A549 (cell line): ENCODE measurements around the gene IL1A. TPM values are rescaled to one million over a fixed set of nuclear protein-coding genes. Genes with fewer than 3 reads are reported as not detected.

Experiments used
- ATAC-seq, 2 experiments: fragments of 200-7000 bp in 1 of 2; fragments of >200 bp in 1 of 2; cut with Nextera tagmentation in 1 of 2; cut with Tn5 transposase in 1 of 2; 3 replicates each; pipeline versions ENCODE4 v1.8.0 to v1.9.1; 2018 to 2020; ENCODE audit warnings: mild to moderate bottlenecking in 1 of 2, moderate library complexity in 1 of 2
- CTCF ChIA-PET: fragments of 300-600 bp; sonication (Branson Sonifier 250); formaldehyde crosslinking; extraction: SDS; loops from one replicate; lab custom pipeline; 2021; ENCODE audit warnings: antibody characterized with exemption, inconsistent platforms; lab: Yijun Ruan, JAX
- POLR2A ChIA-PET: fragments of 350-600 bp; formaldehyde crosslinking; extraction: SDS; loops from one replicate; lab custom pipeline; 2021; ENCODE audit warnings: antibody characterized with exemption, inconsistent platforms; lab: Yijun Ruan, JAX
- DNase-seq, 2 experiments: peaks; one replicate each; pipeline versions ENCODE4 v3.0.0 to v3.0.0-alpha.2; 2011 to 2016; ENCODE audit warnings: low read depth in 1 of 2, low spot score in 1 of 2
- FAIRE-seq: peaks from 2 replicates; lab custom pipeline; 2011; peaks lifted over from hg19 to GRCh38; lab: Jason Lieb, UNC
- H3K27ac ChIP-seq, 2 experiments: fragments of >200 bp; sonication (Bioruptor Twin); formaldehyde crosslinking; 3 replicates each; pipeline ENCODE4 v1.5.1; 2016 to 2017
- H3K4me1 ChIP-seq: fragments of >200 bp; sonication (Bioruptor Twin); formaldehyde crosslinking; 3 replicates; pipeline ENCODE4 v1.6.1; 2016
- H3K4me2 ChIP-seq: fragments of >200 bp; sonication (Bioruptor Twin); formaldehyde crosslinking; 3 replicates; pipeline ENCODE4 v1.6.1; 2016
- H3K4me3 ChIP-seq: fragments of >200 bp; sonication (Bioruptor Twin); formaldehyde crosslinking; 3 replicates; pipeline ENCODE4 v1.5.1; 2016
- H3K9me3 ChIP-seq: fragments of >200 bp; sonication (Bioruptor Twin); formaldehyde crosslinking; 3 replicates; pipeline ENCODE4 v1.6.1; 2016
- ATOH8 ChIP-seq: fragments of 250-450 bp; sonication (Bioruptor Pico); IDR thresholded peaks from 2 replicates; pipeline ENCODE4 v1.5.0; 2020; ENCODE audit warnings: low read depth, mild to moderate bottlenecking, moderate library complexity
- BCL3 ChIP-seq: fragments of >200 bp; sonication (Bioruptor Twin); formaldehyde crosslinking; IDR thresholded peaks from 3 replicates; pipeline ENCODE4 v1.6.1; 2016
- BHLHE40 ChIP-seq: IDR thresholded peaks from 2 replicates; pipeline ENCODE4 v1.6.1; 2012; ENCODE audit warnings: low read depth, low read length, inconsistent platforms
- CTCF ChIP-seq: fragments of >200 bp; sonication (Bioruptor Twin); formaldehyde crosslinking; IDR thresholded peaks from 3 replicates; pipeline ENCODE4 v1.5.1; 2016
- EHMT2 ChIP-seq: fragments of 200-600 bp; sonication (generic); IDR thresholded peaks from 2 replicates; pipeline ENCODE4 v1.6.1; 2016; ENCODE audit warnings: antibody characterized with exemption, low read depth, mild to moderate bottlenecking, moderate library complexity
- FOSB ChIP-seq: fragments of 250-450 bp; sonication (Bioruptor Pico); IDR thresholded peaks from 2 replicates; pipeline ENCODE4 v1.5.0; 2020; ENCODE audit warnings: mild to moderate bottlenecking, moderate library complexity
- FOXS1 ChIP-seq: fragments of 250-450 bp; sonication (Bioruptor Pico); IDR thresholded peaks from 2 replicates; pipeline ENCODE4 v1.5.0; 2020; ENCODE audit warnings: mild to moderate bottlenecking, moderate library complexity
- HES2 ChIP-seq: fragments of >200 bp; sonication (Bioruptor Twin); formaldehyde crosslinking; IDR thresholded peaks from 2 replicates; pipeline ENCODE4 v1.6.1; 2016
- HOXB13 ChIP-seq: fragments of 250-450 bp; sonication (Bioruptor Pico); IDR thresholded peaks from 2 replicates; pipeline ENCODE4 v1.5.0; 2020; ENCODE audit warnings: low read depth, mild to moderate bottlenecking, moderate library complexity
- JUN ChIP-seq, 2 experiments: fragments of >200 bp; sonication (Bioruptor Twin); formaldehyde crosslinking; IDR thresholded peaks; 2 replicates in 1 of 2; 3 replicates in 1 of 2; pipeline ENCODE4 v1.6.1; 2016 to 2017
- JUNB ChIP-seq: fragments of >200 bp; sonication (Bioruptor Twin); formaldehyde crosslinking; IDR thresholded peaks from 2 replicates; pipeline ENCODE4 v1.6.1; 2016
- KDM1A ChIP-seq: fragments of 200-600 bp; sonication (generic); IDR thresholded peaks from 2 replicates; pipeline ENCODE4 v1.6.1; 2016; ENCODE audit warnings: low read depth, mild to moderate bottlenecking
- KDM5A ChIP-seq: fragments of 200-600 bp; sonication (generic); IDR thresholded peaks from 2 replicates; pipeline ENCODE4 v1.6.1; 2016; ENCODE audit warnings: antibody characterized with exemption, mild to moderate bottlenecking
- MAZ ChIP-seq: fragments of 150-350 bp; IDR thresholded peaks from 2 replicates; pipeline ENCODE4 v1.6.1; 2014; ENCODE audit warnings: antibody characterized with exemption, low read depth, low read length, borderline replicate concordance
- MYC ChIP-seq: IDR thresholded peaks from 2 replicates; pipeline ENCODE4 v1.6.1; 2012; ENCODE audit warnings: mild to moderate bottlenecking, inconsistent platforms, low read length, improper control_type of control experiment, borderline replicate concordance
- NPAS2 ChIP-seq: fragments of 250-450 bp; sonication (Bioruptor Pico); IDR thresholded peaks from 2 replicates; pipeline ENCODE4 v1.8.0; 2022; ENCODE audit warnings: mild to moderate bottlenecking, moderate library complexity, borderline replicate concordance
- RARB ChIP-seq: fragments of 250-450 bp; sonication (Bioruptor Pico); IDR thresholded peaks from 2 replicates; pipeline ENCODE4 v1.8.0; 2021; ENCODE audit warnings: mild to moderate bottlenecking, moderate library complexity
- REST ChIP-seq: fragments of 200-600 bp; sonication (generic); IDR thresholded peaks from 2 replicates; pipeline ENCODE4 v1.6.1; 2016; ENCODE audit warnings: antibody characterized with exemption, mild to moderate bottlenecking, moderate library complexity
- SMC3 ChIP-seq: fragments of >200 bp; sonication (Bioruptor Twin); formaldehyde crosslinking; IDR thresholded peaks from 3 replicates; pipeline ENCODE4 v1.6.1; 2018; ENCODE audit warnings: inconsistent platforms
- TP53 ChIP-seq: fragments of 250-450 bp; sonication (Bioruptor Pico); IDR thresholded peaks from 2 replicates; pipeline ENCODE4 v1.5.0; 2021; ENCODE audit warnings: mild to moderate bottlenecking, moderate library complexity
- USF2 ChIP-seq: fragments of 450-650 bp; IDR thresholded peaks from 2 replicates; pipeline ENCODE4 v1.6.1; 2014; ENCODE audit warnings: antibody characterized with exemption
- ZNF302 ChIP-seq: fragments of 250-450 bp; sonication (Bioruptor Pico); IDR thresholded peaks from 2 replicates; pipeline ENCODE4 v1.9.0; 2021; ENCODE audit warnings: inconsistent platforms, mild to moderate bottlenecking, moderate library complexity
- WGBS: methylation state at CpG from one replicate; pipeline ENCODE4 v1.1.6; 2017; ENCODE audit errors: missing lambda C conversion rate; 5-methylcytosine and 5-hydroxymethylcytosine counted together
- polyA plus RNA-seq, 4 experiments: library from polyadenylated mRNA; depleted of rRNA in 3 of 4; stranded (reverse); fragments of >200 nt; fragmentation: RNase III in 1 of 4; extraction: RNeasy Plus Mini Kit Qiagen cat#74134 plus additional on column Dnase treatment in 1 of 4; gene quantifications; 2 replicates in 3 of 4; 3 replicates in 1 of 4; pipeline ENCODE4 v1.2.3, GENCODE V29; 2011 to 2017

The IL1A gene
- polyA plus RNA-seq, 2 of the 4 experiments (the other 2 are of a cell fraction): 0.25 TPM; not detected in 1

GRCh38 chr2:112795774-112796173 lies 11.5 kb upstream of the IL1A start:
- ChIA-PET POLR2A (no interaction called here), CTCF (interaction anchor here (1.0 kb wide), 1 partner anchor 11 kb away, joined by 3 read pairs; no protein-coding TSS in a partner anchor)
- Histone ChIP-seq H3K4me1 (peaks cover 21% of the 10 kb centered on the region), H3K27ac (peak overlapping the region; percentile 34 to 38; a peak in 2 of 6 replicates), H3K9me3 (peaks cover 10% of the 10 kb centered on the region; the same call in 1 of the 3 replicates), H3K4me2 (no peak overlapping the region), H3K4me3 (no peak overlapping the region)
- WGBS: 89% methylated on average over 1 of the region's 1 CpG
- TF ChIP-seq EHMT2 (no peak), FOXS1 (CRISPR knock-in tag) (no peak), JUNB (no peak), HOXB13 (CRISPR knock-in tag) (no peak), BHLHE40 (no peak), KDM1A (no peak), KDM5A (no peak), HES2 (no peak), REST (no peak), ATOH8 (CRISPR knock-in tag) (no peak), USF2 (no peak)
- FAIRE-seq (no peak), DNase-seq (no peak), ATAC-seq (no peak)

- FAIRE-seq: no peak
- 93% methylated on average over 3 of the region's 3 CpGs for WGBS
- TF ChIP-seq JUNB (no peak), SMC3 (no peak), BCL3 (no peak), TP53 (CRISPR knock-in tag) (no peak), FOSB (CRISPR knock-in tag) (no peak), CTCF (no peak), RARB (CRISPR knock-in tag) (no peak), ATOH8 (CRISPR knock-in tag) (no peak), MYC (no peak), KDM5A (no peak), NPAS2 (CRISPR knock-in tag) (no peak), MAZ (no peak), JUN (IDR thresholded peaks at IDR 0.05) (no peak), ZNF302 (CRISPR knock-in tag) (no peak)
These were observed 10.5 kb upstream of the IL1A start for GRCh38 chr2:112794841-112795240.

More at GRCh38 chr2:112794841-112795240, 10.5 kb upstream of the IL1A start:
- ChIA-PET POLR2A (no interaction called here), CTCF (interaction anchor here (0.7 to 0.9 kb wide), 2 partner anchors 14 to 147 kb away, joined by 3 read pairs; no protein-coding TSS in a partner anchor)
- Histone ChIP-seq H3K4me2 (no peak overlapping the region), H3K27ac (peak overlapping the region; percentile 63 to 76; a peak in 5 of 6 replicates), H3K4me3 (no peak overlapping the region), H3K4me1 (peaks cover 28% of the 10 kb centered on the region), H3K9me3 (peaks cover 10% of the 10 kb centered on the region; the same call in 1 of the 3 replicates)
- DNase-seq (no peak), ATAC-seq (no peak)
